Pons (tissue), 1 donor: ENCODE measurements around the gene SCFD2.
"Not testable (repeated sequence)": the region's sequence is repeated elsewhere in the genome, so short reads cannot be mapped to it uniquely, and the experiment has no call there.

Source experiments
- DNase-seq: peaks from one replicate; pipeline ENCODE4 v3.0.0-alpha.2; 2016; ENCODE audit warnings: low spot score

The SCFD2 gene

GRCh38 chr4:53238352-53238751, 127.5 kb downstream of the SCFD2 start:
- DNase-seq, result not testable (repeated sequence)

DNA sequence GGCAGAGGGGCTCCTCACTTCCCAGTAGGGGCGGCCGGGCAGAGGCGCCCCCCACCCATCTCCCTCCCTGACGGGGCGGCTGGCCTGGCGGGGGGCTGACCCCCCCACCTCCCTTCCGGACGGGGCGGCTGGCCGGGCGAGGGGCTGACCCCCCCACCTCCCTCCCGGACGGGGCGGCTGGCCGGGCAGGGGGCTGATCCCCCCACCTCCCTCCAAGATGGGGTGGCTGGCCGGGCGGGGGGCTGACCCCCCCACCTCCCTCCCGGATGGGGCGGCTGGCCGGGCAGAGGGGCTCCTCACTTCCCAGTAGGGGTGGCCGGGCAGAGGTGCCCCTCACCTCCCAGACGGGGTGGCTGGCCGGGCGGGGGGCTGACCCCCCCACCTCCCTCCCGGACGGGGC, 128.1 kb downstream of the SCFD2 start:
- not testable (repeated sequence) for DNase-seq

DNA sequence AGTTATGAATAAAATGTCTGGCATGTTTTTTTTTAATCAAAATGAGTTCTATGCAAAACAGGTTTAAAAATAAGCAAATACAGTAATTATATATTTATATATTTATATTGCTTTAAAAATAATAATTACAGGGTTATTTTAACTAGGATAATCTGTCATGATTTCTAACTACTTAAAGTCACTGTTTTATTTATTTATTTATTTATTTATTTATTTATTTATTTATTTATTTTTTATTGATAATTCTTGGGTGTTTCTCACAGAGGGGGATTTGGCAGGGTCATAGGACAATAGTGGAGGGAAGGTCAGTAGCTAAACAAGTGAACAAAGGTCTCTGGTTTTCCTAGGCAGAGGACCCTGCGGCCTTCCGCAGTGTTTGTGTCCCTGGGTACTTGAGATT, 129.2 kb downstream of the SCFD2 start:
- not testable (repeated sequence) for DNase-seq

DNA sequence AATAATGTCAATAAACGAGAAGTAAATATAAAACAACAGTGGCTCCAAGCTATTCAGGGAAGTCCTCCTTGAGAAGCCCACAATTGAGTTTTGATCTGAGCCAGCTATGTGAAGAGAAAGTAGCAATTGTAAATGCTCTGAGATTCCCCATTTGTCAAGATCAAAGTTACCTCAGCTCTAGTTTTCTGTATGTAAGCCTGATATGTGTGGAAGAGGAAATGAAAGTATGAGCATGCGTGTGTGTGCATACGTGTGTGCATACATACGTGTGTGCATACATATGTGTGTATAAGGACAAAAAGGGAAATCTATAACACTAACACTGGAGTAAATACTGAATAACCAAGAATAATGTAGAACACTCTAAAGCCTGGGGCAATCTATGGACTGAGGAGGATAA, 130.3 kb downstream of the SCFD2 start:
- DNase-seq, result no peak

DNA sequence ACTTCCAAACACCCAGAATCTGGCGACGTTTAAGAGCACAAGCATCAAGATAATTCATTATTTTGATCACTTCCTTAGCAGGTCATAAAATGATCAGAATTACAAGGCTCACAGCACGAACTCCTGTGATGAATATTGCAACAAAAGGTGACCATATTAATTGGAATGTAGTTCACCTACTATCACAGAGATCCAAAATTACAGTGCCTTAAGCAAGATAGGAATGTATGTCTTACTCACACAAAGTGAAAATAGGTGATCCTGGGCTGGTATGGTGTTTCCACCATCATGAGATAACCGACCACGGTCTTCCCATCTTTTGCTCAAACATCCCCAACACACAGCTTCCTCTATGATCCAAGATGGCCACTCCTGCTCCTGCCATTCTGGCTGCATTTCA, 131.2 kb downstream of the SCFD2 start:
- DNase-seq, result no peak

DNA sequence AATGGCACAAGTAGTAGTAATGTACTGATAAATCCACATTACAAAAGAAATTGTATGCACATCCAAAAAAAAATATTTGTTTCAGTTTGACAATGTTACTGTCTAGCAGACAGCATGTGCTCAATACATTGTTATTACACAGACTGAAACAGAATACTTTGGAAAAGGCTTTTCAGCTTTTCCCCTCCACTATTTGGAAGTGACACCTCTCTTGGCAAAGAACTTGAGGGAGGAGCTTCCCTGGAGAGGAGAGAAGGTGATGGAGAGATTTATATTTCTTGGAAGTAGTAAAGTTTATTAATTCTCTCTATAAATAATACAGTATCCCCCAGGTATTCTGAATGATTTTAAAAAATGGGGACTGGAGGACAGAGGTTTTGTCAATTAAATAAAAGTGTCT, 131.8 kb downstream of the SCFD2 start:
- no peak for DNase-seq

GRCh38 chr4:53233114-53233795, 132.6 kb downstream of the SCFD2 start:
- no peak for DNase-seq

DNA sequence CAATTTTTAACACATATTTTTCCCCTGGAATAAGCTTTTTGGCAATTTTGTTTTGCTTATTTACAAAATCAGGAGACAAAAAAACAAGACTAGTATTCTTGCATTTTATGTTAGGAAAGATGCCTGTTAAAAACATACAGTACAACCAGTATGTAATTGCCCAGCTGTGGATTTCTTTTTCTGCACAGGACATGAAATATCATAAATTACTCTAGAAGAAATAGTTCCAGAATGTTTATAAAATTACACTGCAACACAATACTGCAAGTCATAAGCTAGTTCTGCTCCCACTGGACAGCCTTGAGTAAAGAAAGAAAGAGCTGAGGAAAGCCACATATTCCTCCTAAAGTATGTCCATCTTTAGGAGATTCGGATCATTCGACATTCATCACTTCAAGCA, 133.5 kb downstream of the SCFD2 start:
- DNase-seq, result no peak

GRCh38 chr4:53228036-53228435, 137.8 kb downstream of the SCFD2 start:
- no peak for DNase-seq

GRCh38 chr4:53227451-53227850, 138.4 kb downstream of the SCFD2 start:
- no peak for DNase-seq

GRCh38 chr4:53221832-53222480, 143.9 kb downstream of the SCFD2 start:
- no peak for DNase-seq

DNA sequence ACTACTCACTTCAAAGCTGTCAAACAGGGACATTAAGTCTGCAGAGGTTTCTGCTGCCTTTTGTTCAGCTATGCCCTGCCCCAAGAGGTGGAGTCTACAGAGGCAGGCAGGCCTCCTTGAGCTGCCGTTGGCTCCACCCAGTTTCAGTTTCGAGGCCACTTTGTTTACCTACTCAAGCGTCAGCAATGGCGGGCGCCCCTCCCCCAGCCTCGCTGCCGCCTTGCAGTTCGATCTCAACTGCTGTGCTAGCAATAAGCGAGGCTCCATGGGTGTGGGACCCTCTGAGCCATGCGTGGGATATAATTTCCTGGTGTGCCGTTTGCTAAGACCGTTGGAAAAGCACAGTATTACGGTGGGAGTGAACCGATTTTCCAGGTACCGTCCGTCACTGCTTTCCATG, 146.7 kb downstream of the SCFD2 start:
- DNase-seq, result not testable (repeated sequence)

GRCh38 chr4:53208753-53209152, 157.1 kb downstream of the SCFD2 start:
- no peak for DNase-seq

- no peak for DNase-seq
Measured at GRCh38 chr4:53205970-53206369, 159.9 kb downstream of the SCFD2 start.

DNA sequence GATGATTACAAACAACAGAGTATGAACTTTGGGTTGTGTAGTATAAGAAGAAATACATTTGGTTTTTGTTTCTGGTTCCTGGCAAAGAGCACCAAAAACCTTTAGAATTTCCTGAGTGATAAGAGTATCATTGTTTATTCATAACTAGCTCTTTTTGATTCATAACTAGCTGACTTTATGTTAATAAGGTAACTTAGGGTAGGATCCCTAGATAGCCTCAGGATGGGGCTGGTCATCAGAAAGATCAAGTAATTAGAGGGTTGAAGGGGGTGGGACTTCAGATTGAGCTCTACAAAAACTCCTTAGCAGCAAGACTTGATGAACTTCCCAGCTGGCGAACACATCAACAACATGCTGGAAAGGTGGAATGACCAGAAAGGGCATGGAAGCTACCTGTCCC, 166.5 kb downstream of the SCFD2 start:
- no peak for DNase-seq

DNA sequence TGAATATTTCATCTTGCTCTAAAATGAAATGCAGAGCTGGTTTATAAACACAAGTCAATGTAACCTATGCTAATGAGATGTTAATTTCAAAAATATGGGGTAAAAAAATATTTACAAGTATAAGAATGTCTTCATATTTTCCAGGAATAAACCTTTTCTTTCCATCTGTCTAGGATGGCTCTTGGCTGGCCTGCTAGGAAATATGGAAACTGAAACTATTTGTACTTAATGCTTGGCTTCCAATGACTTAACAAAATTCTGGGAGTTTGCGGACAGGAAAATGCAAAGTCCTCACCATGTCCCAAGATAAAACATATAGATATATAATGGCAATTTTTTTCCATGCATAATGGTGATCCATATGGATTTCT, 168.1 kb downstream of the SCFD2 start:
- DNase-seq, result no peak

DNA sequence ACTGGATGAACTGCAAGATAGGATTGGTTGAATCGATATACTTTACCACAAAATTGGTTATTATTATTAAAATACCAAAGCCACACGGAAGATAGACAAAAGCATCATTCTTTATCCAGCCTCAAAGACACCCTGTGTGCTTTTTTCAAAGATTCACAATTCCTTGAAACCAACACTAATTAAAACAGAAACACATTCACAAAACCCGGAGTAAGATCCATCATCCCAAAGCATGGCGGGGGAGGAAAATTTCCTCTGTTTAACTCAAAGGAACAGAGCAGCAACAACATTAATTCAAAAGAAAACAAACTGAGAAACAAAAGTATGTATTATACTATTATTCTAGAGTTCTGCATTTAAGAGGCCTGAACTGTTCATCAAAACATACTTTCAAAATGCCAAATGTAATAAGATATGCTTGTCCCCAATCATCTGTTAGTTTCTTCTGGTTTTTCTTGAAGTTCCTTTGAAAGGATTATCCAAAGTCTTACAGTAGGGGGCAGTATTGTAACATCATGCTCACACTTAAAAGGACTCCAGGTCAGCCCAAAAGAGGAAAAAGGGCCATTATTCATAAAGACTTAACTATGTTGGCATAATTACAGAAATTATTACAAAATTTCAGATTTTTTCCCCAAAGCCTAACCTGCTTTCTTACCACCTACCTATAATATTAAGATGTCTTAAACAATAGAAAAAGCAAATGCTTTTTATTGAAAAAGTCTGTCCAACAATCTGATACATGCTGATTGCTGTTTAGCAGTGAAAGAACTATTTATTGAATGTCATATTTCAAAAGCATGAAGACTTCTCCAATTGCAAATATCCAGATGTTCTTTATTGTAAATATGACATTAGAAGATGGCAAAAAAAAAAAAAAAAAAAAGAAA, 168.7 kb downstream of the SCFD2 start:
- peak; percentile 92 for DNase-seq

- peak; percentile 51 for DNase-seq
Measured at GRCh38 chr4:53195815-53196661, 169.8 kb downstream of the SCFD2 start.

DNA sequence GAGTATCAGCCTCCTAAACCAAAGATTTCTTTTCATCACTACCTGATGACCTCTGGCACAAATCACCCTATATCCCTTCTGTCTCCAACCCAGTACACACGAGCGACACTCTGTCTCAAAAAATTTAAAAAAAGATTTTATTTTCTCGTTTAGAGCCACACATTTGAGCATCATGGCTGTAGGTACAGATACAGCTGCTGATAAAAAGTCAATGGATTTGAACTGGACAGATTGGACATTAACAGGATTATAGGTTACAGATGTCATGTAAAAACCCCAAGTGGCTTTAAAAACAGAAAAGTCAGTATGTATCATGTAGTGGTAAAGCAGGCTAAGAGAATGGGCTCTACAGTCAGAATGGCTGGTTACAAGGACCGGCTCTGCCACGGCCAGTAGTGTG, 171.1 kb downstream of the SCFD2 start:
- no peak for DNase-seq

DNA sequence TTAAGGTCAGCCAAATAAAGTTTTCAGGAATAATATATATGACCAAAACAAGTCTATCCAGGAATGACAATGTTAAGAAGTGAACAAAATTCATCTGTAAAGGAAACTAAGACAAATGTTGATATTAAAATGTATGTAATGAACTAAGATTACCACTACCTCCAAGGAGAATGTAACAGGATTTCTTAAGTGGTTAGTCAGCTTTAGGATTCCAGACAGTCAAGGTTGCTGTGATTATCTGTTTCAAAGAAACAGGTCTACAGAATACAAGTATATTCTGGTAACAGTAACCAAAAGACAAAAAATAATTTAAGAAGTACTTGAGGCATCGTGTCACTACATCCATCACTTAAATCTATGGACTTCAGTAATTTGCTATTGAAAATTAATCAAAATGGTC, 172.8 kb downstream of the SCFD2 start:
- no peak for DNase-seq

- no peak for DNase-seq
Measured at GRCh38 chr4:53192496-53192895, 173.4 kb downstream of the SCFD2 start.

- no peak for DNase-seq
Measured at GRCh38 chr4:53191997-53192396, 173.9 kb downstream of the SCFD2 start.
